Astrocyte (in vitro differentiated cells and primary cell): ENCODE measurements around the gene MEP1A. TPM values are rescaled to one million over a fixed set of nuclear protein-coding genes. Genes with fewer than 3 reads are reported as not detected.

ENCODE experiments used
- DNase-seq: peaks from one replicate; pipeline ENCODE4 v3.0.0-alpha.2; 2010; ENCODE audit warnings: low read depth
- FAIRE-seq: peaks from 2 replicates; lab custom pipeline; 2011; peaks lifted over from hg19 to GRCh38; lab: Jason Lieb, UNC
- H2AFZ ChIP-seq: 2 replicates; pipeline ENCODE4 v1.6.0; 2012; ENCODE audit warnings: low read depth, low read length, inconsistent platforms
- H3K27ac ChIP-seq: 2 replicates; pipeline ENCODE4 v1.5.1; 2011; ENCODE audit warnings: low read depth, low read length, inconsistent platforms
- H3K27me3 ChIP-seq: 2 replicates; pipeline ENCODE4 v1.6.0; 2011; ENCODE audit warnings: low read length, inconsistent platforms; ENCODE audit not compliant: insufficient read depth
- H3K36me3 ChIP-seq: 2 replicates; pipeline ENCODE4 v1.5.1; 2011; ENCODE audit warnings: low read length, inconsistent platforms; ENCODE audit not compliant: insufficient read depth
- H3K4me1 ChIP-seq: 2 replicates; pipeline ENCODE4 v1.5.1; 2011; ENCODE audit warnings: low read length, inconsistent platforms; ENCODE audit not compliant: insufficient read depth
- H3K4me2 ChIP-seq: 2 replicates; pipeline ENCODE4 v1.6.0; 2012; ENCODE audit warnings: low read length, inconsistent platforms
- H3K4me3 ChIP-seq: 2 replicates; pipeline ENCODE4 v1.5.1; 2011; ENCODE audit warnings: low read depth, mild to moderate bottlenecking, low read length, inconsistent platforms; ENCODE audit not compliant: insufficient read depth
- H3K79me2 ChIP-seq: 2 replicates; pipeline ENCODE4 v1.6.0; 2012; ENCODE audit warnings: mild to moderate bottlenecking, low read length, inconsistent platforms; ENCODE audit not compliant: insufficient read depth
- H3K9ac ChIP-seq: 2 replicates; pipeline ENCODE4 v1.6.0; 2012; ENCODE audit warnings: mild to moderate bottlenecking, low read length, inconsistent platforms
- H3K9me3 ChIP-seq: 2 replicates; pipeline ENCODE4 v1.5.1; 2012; ENCODE audit warnings: low read depth, mild to moderate bottlenecking, low read length, inconsistent platforms; ENCODE audit not compliant: insufficient read depth
- H4K20me1 ChIP-seq: 2 replicates; pipeline ENCODE4 v1.6.0; 2012; ENCODE audit warnings: low read length, inconsistent platforms; ENCODE audit not compliant: insufficient read depth
- H3K27ac Mint-ChIP-seq: one replicate; pipeline ENCODE4 v1.8.0; 2021; ENCODE audit warnings: mild to moderate bottlenecking, mixed read lengths; ENCODE audit not compliant: unreplicated experiment
- H3K27me3 Mint-ChIP-seq: one replicate; pipeline ENCODE4 v1.8.0; 2021; ENCODE audit warnings: low read depth, mixed read lengths; ENCODE audit not compliant: unreplicated experiment
- H3K36me3 Mint-ChIP-seq: one replicate; pipeline ENCODE4 v1.8.0; 2021; ENCODE audit warnings: low read depth, mixed read lengths; ENCODE audit not compliant: unreplicated experiment
- H3K4me1 Mint-ChIP-seq: one replicate; pipeline ENCODE4 v1.8.0; 2021; ENCODE audit warnings: low read depth, mixed read lengths; ENCODE audit not compliant: unreplicated experiment
- H3K4me3 Mint-ChIP-seq: one replicate; pipeline ENCODE4 v1.8.0; 2021; ENCODE audit warnings: mild to moderate bottlenecking, moderate library complexity, mixed read lengths; ENCODE audit not compliant: unreplicated experiment
- H3K9me3 Mint-ChIP-seq: one replicate; pipeline ENCODE4 v1.8.0; 2021; ENCODE audit warnings: mild to moderate bottlenecking, mixed read lengths; ENCODE audit not compliant: unreplicated experiment
- CTCF ChIP-seq: IDR thresholded peaks from 2 replicates; pipeline ENCODE4 v1.5.1; 2011; ENCODE audit warnings: low read depth, mild to moderate bottlenecking, inconsistent platforms, low read length, moderate library complexity; ENCODE audit not compliant: insufficient read depth
- EZH2 ChIP-seq: IDR thresholded peaks from 2 replicates; pipeline ENCODE4 v1.6.1; 2012; ENCODE audit warnings: mild to moderate bottlenecking, low read length, inconsistent platforms; ENCODE audit not compliant: insufficient read depth
- total RNA-seq: library from RNA; stranded (reverse); gene quantifications from 2 replicates; pipeline ENCODE4 v1.2.1, GENCODE V29; 2021

Gene MEP1A
- total RNA-seq, 1 donor from 2014 or later = not detected

GRCh38 chr6:46784535-46784934 is 8.7 kb upstream of the MEP1A start:
- H3K27ac Mint-ChIP-seq = no peak overlapping the region
- FAIRE-seq = no peak
- no peak overlapping the region for H3K9ac ChIP-seq
- H3K4me2 ChIP-seq = no peak overlapping the region
- no peaks in the 10 kb centered on the region for H3K36me3 ChIP-seq
- no peaks in the 10 kb centered on the region for H3K4me1 Mint-ChIP-seq
- DNase-seq = no peak
- no peaks in the 10 kb centered on the region for H3K36me3 Mint-ChIP-seq
- peaks cover 2% of the 10 kb centered on the region for H3K27me3 Mint-ChIP-seq
- H3K4me1 ChIP-seq = no peaks in the 10 kb centered on the region
- no peak overlapping the region for H3K27ac ChIP-seq
- TF ChIP-seq CTCF = no peak
- no peak for TF ChIP-seq EZH2
- H3K4me3 ChIP-seq = no peak overlapping the region
- no peaks in the 10 kb centered on the region for H3K79me2 ChIP-seq
- H3K27me3 ChIP-seq = no peaks in the 10 kb centered on the region
- no peak overlapping the region for H3K4me3 Mint-ChIP-seq
- no peak overlapping the region for H2AFZ ChIP-seq
- no peaks in the 10 kb centered on the region for H3K9me3 ChIP-seq
- no peaks in the 10 kb centered on the region for H3K9me3 Mint-ChIP-seq
- no peaks in the 10 kb centered on the region for H4K20me1 ChIP-seq

- TF ChIP-seq EZH2 = no peak
- TF ChIP-seq CTCF = no peak
- Histone ChIP-seq H3K4me3 (no peak overlapping the region), H3K27ac (no peak overlapping the region), H3K36me3 (no peaks in the 10 kb centered on the region), H3K4me2 (no peak overlapping the region), H3K4me1 (no peaks in the 10 kb centered on the region), H3K79me2 (no peaks in the 10 kb centered on the region), H3K9ac (no peak overlapping the region), H2AFZ (no peak overlapping the region), H4K20me1 (no peaks in the 10 kb centered on the region), H3K9me3 (no peaks in the 10 kb centered on the region), H3K27me3 (no peaks in the 10 kb centered on the region)
- Mint-ChIP-seq H3K36me3 (no peaks in the 10 kb centered on the region), H3K4me1 (no peaks in the 10 kb centered on the region), H3K4me3 (no peak overlapping the region), H3K27ac (peak overlapping the region; percentile 58), H3K9me3 (no peaks in the 10 kb centered on the region), H3K27me3 (peaks cover 2% of the 10 kb centered on the region)
- no peak for FAIRE-seq
- no peak for DNase-seq
These were observed 5.2 kb upstream of the MEP1A start for GRCh38 chr6:46787871-46788540.

- no peak overlapping the region for H3K4me3 ChIP-seq
- no peak overlapping the region for H3K27ac Mint-ChIP-seq
- no peaks in the 10 kb centered on the region for H3K36me3 Mint-ChIP-seq
- no peaks in the 10 kb centered on the region for H3K79me2 ChIP-seq
- FAIRE-seq = no peak
- H3K4me2 ChIP-seq = no peak overlapping the region
- H2AFZ ChIP-seq = no peak overlapping the region
- H3K9ac ChIP-seq = no peak overlapping the region
- H3K4me1 Mint-ChIP-seq = no peaks in the 10 kb centered on the region
- no peaks in the 10 kb centered on the region for H3K36me3 ChIP-seq
- H4K20me1 ChIP-seq = no peaks in the 10 kb centered on the region
- peak; percentile 45 for DNase-seq
- H3K27me3 Mint-ChIP-seq = peaks cover 2% of the 10 kb centered on the region
- TF ChIP-seq EZH2 (no peak), CTCF (no peak)
- no peak overlapping the region for H3K27ac ChIP-seq
- H3K9me3 ChIP-seq = no peaks in the 10 kb centered on the region
- H3K4me1 ChIP-seq = no peaks in the 10 kb centered on the region
- H3K4me3 Mint-ChIP-seq = no peak overlapping the region
- no peaks in the 10 kb centered on the region for H3K27me3 ChIP-seq
- H3K9me3 Mint-ChIP-seq = no peaks in the 10 kb centered on the region
These were observed 4.4 kb upstream of the MEP1A start for GRCh38 chr6:46788791-46789190.
